Measurements from ENCODE around the gene APEH. TPM values are rescaled to one million over a fixed set of nuclear protein-coding genes. Genes with fewer than 3 reads are reported as not detected.

The APEH gene
- total and polyA plus RNA-seq, 3 donors from 2014 or later: 72.3 to 94.5 (median 76.7) TPM

DNA sequence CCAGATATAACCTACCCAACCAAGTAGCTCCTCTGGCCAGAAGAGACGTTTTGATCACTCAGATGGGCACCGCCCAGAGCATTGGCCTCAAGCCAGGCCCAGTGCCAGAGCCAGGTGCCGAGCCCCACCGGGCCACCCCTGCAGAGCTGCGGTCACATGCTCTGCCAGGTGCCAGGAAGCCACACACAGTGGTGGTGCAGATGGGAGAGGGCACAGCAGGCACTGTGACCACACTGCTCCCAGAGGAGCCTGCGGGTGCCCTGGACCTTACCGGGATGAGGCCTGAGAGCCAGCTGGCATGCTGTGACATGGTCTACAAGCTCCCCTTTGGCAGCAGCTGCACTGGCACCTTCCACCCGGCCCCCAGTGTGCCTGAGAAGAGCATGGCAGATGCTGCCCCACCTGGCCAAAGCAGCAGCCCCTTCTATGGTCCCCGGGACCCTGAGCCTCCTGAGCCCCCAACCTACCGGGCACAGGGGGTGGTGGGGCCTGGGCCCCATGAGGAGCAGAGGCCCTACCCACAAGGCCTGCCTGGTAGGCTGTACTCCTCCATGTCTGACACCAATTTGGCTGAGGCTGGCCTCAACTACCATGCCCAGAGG is 19.1 kb upstream of the APEH start:
- 94% methylated on average over 8 of the region's 10 CpGs; no CpG with 5 or more reads in 1 of the 2 donors for WGBS, 2 donors

DNA sequence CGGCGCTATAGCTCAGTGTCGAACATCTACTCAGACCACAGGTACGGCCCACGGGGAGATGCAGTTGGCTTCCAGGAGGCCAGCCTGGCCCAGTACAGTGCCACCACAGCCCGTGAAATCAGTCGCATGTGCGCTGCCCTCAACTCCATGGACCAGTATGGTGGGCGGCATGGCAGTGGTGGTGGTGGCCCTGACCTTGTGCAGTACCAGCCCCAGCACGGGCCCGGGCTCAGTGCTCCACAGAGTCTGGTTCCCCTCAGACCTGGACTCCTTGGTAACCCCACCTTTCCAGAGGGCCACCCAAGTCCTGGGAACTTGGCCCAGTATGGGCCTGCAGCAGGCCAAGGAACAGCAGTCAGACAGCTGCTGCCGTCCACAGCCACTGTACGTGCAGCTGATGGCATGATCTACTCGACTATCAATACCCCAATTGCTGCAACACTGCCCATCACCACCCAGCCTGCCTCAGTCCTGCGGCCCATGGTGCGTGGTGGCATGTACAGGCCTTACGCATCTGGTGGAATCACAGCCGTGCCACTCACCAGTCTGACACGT is 18.3 kb upstream of the APEH start:
- H3K4me3 ChIP-seq: no peak overlapping the region
- TF ChIP-seq, protein P1, sequence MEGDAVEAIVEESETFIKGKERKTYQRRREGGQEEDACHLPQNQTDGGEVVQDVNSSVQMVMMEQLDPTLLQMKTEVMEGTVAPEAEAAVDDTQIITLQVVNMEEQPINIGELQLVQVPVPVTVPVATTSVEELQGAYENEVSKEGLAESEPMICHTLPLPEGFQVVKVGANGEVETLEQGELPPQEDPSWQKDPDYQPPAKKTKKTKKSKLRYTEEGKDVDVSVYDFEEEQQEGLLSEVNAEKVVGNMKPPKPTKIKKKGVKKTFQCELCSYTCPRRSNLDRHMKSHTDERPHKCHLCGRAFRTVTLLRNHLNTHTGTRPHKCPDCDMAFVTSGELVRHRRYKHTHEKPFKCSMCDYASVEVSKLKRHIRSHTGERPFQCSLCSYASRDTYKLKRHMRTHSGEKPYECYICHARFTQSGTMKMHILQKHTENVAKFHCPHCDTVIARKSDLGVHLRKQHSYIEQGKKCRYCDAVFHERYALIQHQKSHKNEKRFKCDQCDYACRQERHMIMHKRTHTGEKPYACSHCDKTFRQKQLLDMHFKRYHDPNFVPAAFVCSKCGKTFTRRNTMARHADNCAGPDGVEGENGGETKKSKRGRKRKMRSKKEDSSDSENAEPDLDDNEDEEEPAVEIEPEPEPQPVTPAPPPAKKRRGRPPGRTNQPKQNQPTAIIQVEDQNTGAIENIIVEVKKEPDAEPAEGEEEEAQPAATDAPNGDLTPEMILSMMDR (IDR thresholded peaks at IDR 0.05): no peak
- no peak for TF ChIP-seq POLR2A (IDR thresholded peaks at IDR 0.05)
- no peaks in the 10 kb centered on the region for H3K9me3 ChIP-seq
- H3K36me3 ChIP-seq (ENCODE audit: low read depth, missing control alignments): no peaks in the 10 kb centered on the region
- 95 to 97% methylated on average over 14 to 19 of the region's 19 CpGs for WGBS, 2 donors
- H3K27ac ChIP-seq: no peak overlapping the region
- intact Hi-C loops (cut with DNase I; ENCODE audit: low total_unique reads): no loop called here
- H3K4me1 ChIP-seq: no peaks in the 10 kb centered on the region
- DNase-seq: no peak
- no peaks in the 10 kb centered on the region for H3K27me3 ChIP-seq

More for the DNA sequence above, 19.1 kb upstream of the APEH start:
- H3K36me3 ChIP-seq (ENCODE audit: low read depth, missing control alignments): no peaks in the 10 kb centered on the region
- H3K4me3 ChIP-seq: no peak overlapping the region
- H3K27ac ChIP-seq: no peak overlapping the region
- intact Hi-C loops (cut with DNase I; ENCODE audit: low total_unique reads): no loop called here
- H3K27me3 ChIP-seq: no peaks in the 10 kb centered on the region
- no peak for DNase-seq
- no peaks in the 10 kb centered on the region for H3K4me1 ChIP-seq
- TF ChIP-seq, protein P1 (IDR thresholded peaks at IDR 0.05): no peak
- TF ChIP-seq POLR2A (IDR thresholded peaks at IDR 0.05): no peak
- H3K9me3 ChIP-seq: no peaks in the 10 kb centered on the region

DNA sequence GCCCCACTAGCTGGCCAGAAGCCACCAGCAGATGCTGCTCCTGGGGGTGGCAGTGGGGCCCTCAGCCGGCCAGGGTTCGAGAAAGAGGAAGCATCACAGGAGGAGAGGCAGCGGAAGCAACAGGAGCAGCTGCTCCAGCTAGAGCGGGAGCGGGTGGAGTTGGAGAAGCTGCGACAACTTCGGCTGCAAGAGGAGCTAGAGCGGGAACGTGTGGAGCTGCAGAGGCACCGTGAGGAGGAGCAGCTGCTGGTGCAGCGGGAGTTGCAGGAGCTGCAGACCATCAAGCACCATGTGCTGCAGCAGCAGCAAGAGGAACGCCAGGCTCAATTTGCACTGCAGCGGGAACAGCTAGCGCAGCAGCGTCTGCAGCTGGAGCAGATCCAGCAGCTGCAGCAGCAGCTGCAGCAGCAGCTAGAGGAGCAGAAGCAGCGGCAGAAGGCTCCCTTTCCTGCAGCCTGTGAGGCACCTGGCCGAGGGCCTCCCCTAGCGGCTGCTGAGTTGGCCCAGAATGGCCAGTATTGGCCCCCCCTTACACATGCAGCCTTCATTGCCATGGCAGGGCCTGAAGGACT is 17.5 kb upstream of the APEH start:
- H3K4me3 ChIP-seq: no peak overlapping the region
- no peaks in the 10 kb centered on the region for H3K27me3 ChIP-seq
- DNase-seq: no peak
- H3K36me3 ChIP-seq (ENCODE audit: low read depth, missing control alignments): no peaks in the 10 kb centered on the region
- H3K27ac ChIP-seq: no peak overlapping the region
- H3K9me3 ChIP-seq: no peaks in the 10 kb centered on the region
- intact Hi-C loops (cut with DNase I; ENCODE audit: low total_unique reads): no loop called here
- 59 to 66% methylated on average over 7 to 18 of the region's 18 CpGs for WGBS, 2 donors
- no peak for TF ChIP-seq POLR2A (IDR thresholded peaks at IDR 0.05)
- TF ChIP-seq, protein P1 (IDR thresholded peaks at IDR 0.05): no peak
- no peaks in the 10 kb centered on the region for H3K4me1 ChIP-seq

DNA sequence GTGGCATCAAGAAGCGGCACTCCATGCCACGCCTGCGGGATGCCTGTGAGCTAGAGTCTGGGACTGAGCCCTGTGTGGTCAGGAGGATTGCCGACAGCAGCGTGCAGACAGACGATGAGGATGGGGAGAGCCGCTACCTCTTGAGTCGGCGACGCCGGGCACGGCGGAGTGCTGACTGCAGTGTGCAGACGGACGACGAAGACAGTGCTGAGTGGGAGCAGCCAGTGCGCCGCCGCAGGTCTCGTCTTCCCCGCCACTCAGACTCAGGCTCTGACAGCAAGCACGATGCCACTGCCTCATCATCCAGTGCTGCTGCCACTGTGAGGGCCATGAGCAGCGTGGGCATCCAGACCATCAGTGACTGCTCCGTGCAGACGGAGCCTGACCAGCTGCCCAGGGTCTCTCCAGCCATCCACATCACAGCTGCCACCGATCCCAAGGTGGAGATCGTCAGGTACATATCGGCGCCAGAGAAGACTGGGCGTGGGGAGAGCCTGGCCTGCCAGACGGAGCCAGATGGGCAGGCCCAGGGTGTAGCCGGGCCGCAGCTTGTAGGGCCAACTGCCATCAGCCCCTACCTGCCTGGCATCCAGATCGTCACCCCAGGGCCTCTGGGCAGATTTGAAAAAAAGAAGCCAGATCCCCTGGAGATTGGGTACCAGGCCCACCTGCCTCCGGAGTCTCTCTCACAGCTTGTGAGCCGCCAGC is 16.8 kb upstream of the APEH start:
- Histone ChIP-seq H3K27me3 (no peaks in the 10 kb centered on the region), H3K9me3 (no peaks in the 10 kb centered on the region), H3K4me1 (no peaks in the 10 kb centered on the region), H3K36me3 (ENCODE audit: low read depth, missing control alignments) (no peaks in the 10 kb centered on the region), H3K27ac (no peak overlapping the region), H3K4me3 (no peak overlapping the region)
- 95 to 97% methylated on average over 13 to 36 of the region's 36 CpGs for WGBS, 2 donors
- intact Hi-C loops (cut with DNase I; ENCODE audit: low total_unique reads): no loop called here
- DNase-seq: no peak
- TF ChIP-seq POLR2A (IDR thresholded peaks at IDR 0.05): no peak
- TF ChIP-seq, protein P1 (IDR thresholded peaks at IDR 0.05): no peak

Data from testis (tissue), 3 donors.